ENCODE measurements around the gene ATP8B4.

The ATP8B4 gene

GRCh38 chr15:49915822-49916221 lies 203.2 kb downstream of the ATP8B4 start:
- H3K4me3 ChIP-seq (ENCODE audit: low read length): no peak overlapping the region
- no peak for TF ChIP-seq ZNF274 (IDR thresholded peaks at IDR 0.05; ENCODE audit: low read depth, low read length)

GRCh38 chr15:49908933-49909295 lies 210.1 kb downstream of the ATP8B4 start:
- no peak for TF ChIP-seq ZNF274 (IDR thresholded peaks at IDR 0.05; ENCODE audit: low read depth, low read length)

GRCh38 chr15:49908236-49908932 lies 210.6 kb downstream of the ATP8B4 start:
- TF ChIP-seq ZNF274 (IDR thresholded peaks at IDR 0.05; ENCODE audit: low read depth, low read length): no peak
- no peak overlapping the region for H3K4me3 ChIP-seq (ENCODE audit: low read length)

More at GRCh38 chr15:49908933-49909295, 210.1 kb downstream of the ATP8B4 start:
- H3K4me3 ChIP-seq (ENCODE audit: low read length): no peak overlapping the region

GRCh38 chr15:49906966-49907365 lies 212.1 kb downstream of the ATP8B4 start:
- TF ChIP-seq ZNF274 (IDR thresholded peaks at IDR 0.05; ENCODE audit: low read depth, low read length): no peak
- H3K4me3 ChIP-seq (ENCODE audit: low read length): no peak overlapping the region

- TF ChIP-seq ZNF274 (IDR thresholded peaks at IDR 0.05; ENCODE audit: low read depth, low read length): no peak
- H3K4me3 ChIP-seq (ENCODE audit: low read length): no peak overlapping the region
Observed at GRCh38 chr15:49905221-49905620, 213.8 kb downstream of the ATP8B4 start.

- no peak overlapping the region for H3K4me3 ChIP-seq (ENCODE audit: low read length)
- no peak for TF ChIP-seq ZNF274 (IDR thresholded peaks at IDR 0.05; ENCODE audit: low read depth, low read length)
Observed at GRCh38 chr15:49904296-49904695, 214.7 kb downstream of the ATP8B4 start.

- H3K4me3 ChIP-seq (ENCODE audit: low read length): no peak overlapping the region
- TF ChIP-seq ZNF274 (IDR thresholded peaks at IDR 0.05; ENCODE audit: low read depth, low read length): no peak
Observed at GRCh38 chr15:49902685-49903501, 216.1 kb downstream of the ATP8B4 start.

GRCh38 chr15:49901996-49902684 lies 216.9 kb downstream of the ATP8B4 start:
- TF ChIP-seq ZNF274 (IDR thresholded peaks at IDR 0.05; ENCODE audit: low read depth, low read length): no peak

GRCh38 chr15:49901321-49901720 lies 217.7 kb downstream of the ATP8B4 start:
- H3K4me3 ChIP-seq (ENCODE audit: low read length): no peak overlapping the region
- TF ChIP-seq ZNF274 (IDR thresholded peaks at IDR 0.05; ENCODE audit: low read depth, low read length): no peak

More at GRCh38 chr15:49901996-49902684, 216.9 kb downstream of the ATP8B4 start:
- no peak overlapping the region for H3K4me3 ChIP-seq (ENCODE audit: low read length)

GRCh38 chr15:49900903-49901235 lies 218.2 kb downstream of the ATP8B4 start:
- no peak overlapping the region for H3K4me3 ChIP-seq (ENCODE audit: low read length)
- TF ChIP-seq ZNF274 (IDR thresholded peaks at IDR 0.05; ENCODE audit: low read depth, low read length): no peak

GRCh38 chr15:49900006-49900902 lies 218.8 kb downstream of the ATP8B4 start:
- no peak for TF ChIP-seq ZNF274 (IDR thresholded peaks at IDR 0.05; ENCODE audit: low read depth, low read length)
- no peak overlapping the region for H3K4me3 ChIP-seq (ENCODE audit: low read length)

- H3K4me3 ChIP-seq (ENCODE audit: low read length): no peak overlapping the region
- no peak for TF ChIP-seq ZNF274 (IDR thresholded peaks at IDR 0.05; ENCODE audit: low read depth, low read length)
Observed at GRCh38 chr15:49898575-49899283, 220.3 kb downstream of the ATP8B4 start.

GRCh38 chr15:49898097-49898496 lies 220.9 kb downstream of the ATP8B4 start:
- TF ChIP-seq ZNF274 (IDR thresholded peaks at IDR 0.05; ENCODE audit: low read depth, low read length): no peak
- no peak overlapping the region for H3K4me3 ChIP-seq (ENCODE audit: low read length)
